ENCODE measurements around the gene ERAP2.
"Not testable (repeated sequence)": the region's sequence is repeated elsewhere in the genome, so short reads cannot be mapped to it uniquely, and the experiment has no call there.

ERAP2 gene

GRCh38 chr5:96876292-96876850 lies at the start of gene ERAP2:
ERAP2 (plus strand) TSS chr5:96876500; CDS start chr5:96879686, 3,186 bp downstream.
- DNase-seq, result no peak

GRCh38 chr5:96829297-96829696 lies 47.0 kb upstream of the ERAP2 start:
- DNase-seq, result no peak

- no peak for DNase-seq
Measured at GRCh38 chr5:96834016-96834415, 42.3 kb upstream of the ERAP2 start.

- DNase-seq, result no peak
Measured at GRCh38 chr5:96835791-96836191, 40.5 kb upstream of the ERAP2 start.

- no peak for DNase-seq
Measured at GRCh38 chr5:96836817-96837216, 39.5 kb upstream of the ERAP2 start.

GRCh38 chr5:96837303-96837702 lies 39.0 kb upstream of the ERAP2 start:
- no peak for DNase-seq

- DNase-seq, result no peak
Measured at GRCh38 chr5:96838201-96839070, 37.9 kb upstream of the ERAP2 start.

GRCh38 chr5:96839071-96839592 lies 37.2 kb upstream of the ERAP2 start:
- no peak for DNase-seq

- DNase-seq, result not testable (repeated sequence)
Measured at GRCh38 chr5:96841931-96842330, 34.4 kb upstream of the ERAP2 start.

- no peak for DNase-seq
Measured at GRCh38 chr5:96843140-96843539, 33.2 kb upstream of the ERAP2 start.

- no peak for DNase-seq
Measured at GRCh38 chr5:96844481-96844990, 31.8 kb upstream of the ERAP2 start.

GRCh38 chr5:96851312-96852062 lies 24.8 kb upstream of the ERAP2 start:
- DNase-seq, result no peak

- DNase-seq, result no peak
Measured at GRCh38 chr5:96852759-96853158, 23.5 kb upstream of the ERAP2 start.

- no peak for DNase-seq
Measured at GRCh38 chr5:96854067-96854466, 22.2 kb upstream of the ERAP2 start.

- no peak for DNase-seq
Measured at GRCh38 chr5:96855031-96855872, 21.0 kb upstream of the ERAP2 start.

- no peak for DNase-seq
Measured at GRCh38 chr5:96856371-96856770, 19.9 kb upstream of the ERAP2 start.

- no peak for DNase-seq
Measured at GRCh38 chr5:96857454-96857853, 18.8 kb upstream of the ERAP2 start.

GRCh38 chr5:96857924-96858323 lies 18.4 kb upstream of the ERAP2 start:
- no peak for DNase-seq

GRCh38 chr5:96859375-96859774 lies 16.9 kb upstream of the ERAP2 start:
- no peak for DNase-seq

GRCh38 chr5:96861076-96861475 lies 15.2 kb upstream of the ERAP2 start:
- DNase-seq, result no peak

GRCh38 chr5:96863114-96863513 lies 13.2 kb upstream of the ERAP2 start:
- DNase-seq, result no peak

- DNase-seq, result no peak
Measured at GRCh38 chr5:96863949-96864584, 12.2 kb upstream of the ERAP2 start.

Data from CD4-positive, alpha-beta T cell treated with Interferon gamma for 1 hour (primary cell).